ELF-1 (cell line): Measurements from ENCODE around the gene MAB21L3.

Experiments used
- DNase-seq: peaks from one replicate; pipeline ENCODE4 v3.0.0-alpha.2; 2016; ENCODE audit warnings: low read depth, low spot score

MAB21L3 gene

DNA sequence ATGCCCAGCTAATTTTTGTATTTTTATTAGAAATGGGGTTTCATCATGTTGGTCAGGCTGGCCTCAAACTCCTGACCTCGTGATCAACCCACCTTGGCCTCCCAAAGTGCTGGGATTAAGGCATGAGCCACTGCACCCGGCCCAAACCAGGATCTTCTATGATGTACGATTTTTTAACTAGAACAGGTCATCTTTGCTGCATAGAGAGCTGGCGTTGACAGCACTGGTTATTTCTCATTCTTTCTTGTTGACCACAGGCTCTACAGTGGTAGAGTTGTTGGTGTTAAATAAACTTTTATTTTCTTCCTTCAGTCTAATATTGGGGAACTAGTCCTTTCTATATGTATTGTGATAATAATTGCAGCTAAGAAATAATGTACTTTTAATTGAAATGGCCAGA lies 3.8 kb upstream of the MAB21L3 start:
- no peak for DNase-seq

- peak; percentile 47 for DNase-seq
These were observed 374 bp downstream of the MAB21L3 start for GRCh38 chr1:116111524-116112021.

- no peak for DNase-seq
These were observed 1.4 kb downstream of the MAB21L3 start for GRCh38 chr1:116112388-116113140.

DNA sequence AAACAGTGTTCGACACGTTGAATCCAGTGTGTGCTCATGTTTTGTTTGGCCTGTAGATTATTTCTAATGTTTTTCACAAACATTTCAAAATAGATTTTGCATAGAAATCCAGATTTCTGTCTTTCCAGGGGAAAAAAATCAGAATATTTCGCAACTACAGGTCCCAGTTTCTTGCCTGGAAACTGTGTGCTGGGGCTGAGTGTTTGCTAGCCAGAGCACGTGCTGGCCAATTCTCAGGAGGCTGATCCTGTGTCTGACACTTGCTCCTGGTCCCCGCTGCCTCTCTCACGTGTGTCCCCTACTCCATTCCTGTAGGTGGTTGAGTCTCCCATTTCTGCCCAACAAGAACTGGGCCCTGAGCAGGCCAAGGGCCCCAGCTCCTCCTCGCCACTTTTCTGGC lies 2.4 kb downstream of the MAB21L3 start:
- DNase-seq, result no peak

- no peak for DNase-seq
These were observed 4.6 kb downstream of the MAB21L3 start for GRCh38 chr1:116115476-116116439.

DNA sequence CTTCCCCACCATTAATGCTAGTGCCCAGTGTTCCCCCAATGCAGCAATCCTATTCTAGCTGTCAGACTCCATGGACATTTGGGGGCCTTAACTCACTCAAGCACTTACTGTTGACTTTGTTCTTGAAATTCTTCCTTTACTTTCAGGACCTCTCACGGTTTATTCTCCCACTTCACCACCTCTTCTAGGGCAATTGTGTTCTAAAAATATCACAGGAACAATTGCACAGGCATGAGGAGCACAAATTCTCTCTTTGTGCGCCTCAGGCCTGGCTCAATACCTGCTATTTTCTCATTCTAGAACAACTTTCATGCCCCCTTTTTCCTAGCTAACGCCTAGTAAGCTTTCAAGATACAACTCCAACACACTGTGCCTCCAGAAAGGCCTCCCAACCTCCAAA lies 7.3 kb downstream of the MAB21L3 start:
- no peak for DNase-seq

- no peak for DNase-seq
These were observed 8.7 kb downstream of the MAB21L3 start for GRCh38 chr1:116119876-116120275.

DNA sequence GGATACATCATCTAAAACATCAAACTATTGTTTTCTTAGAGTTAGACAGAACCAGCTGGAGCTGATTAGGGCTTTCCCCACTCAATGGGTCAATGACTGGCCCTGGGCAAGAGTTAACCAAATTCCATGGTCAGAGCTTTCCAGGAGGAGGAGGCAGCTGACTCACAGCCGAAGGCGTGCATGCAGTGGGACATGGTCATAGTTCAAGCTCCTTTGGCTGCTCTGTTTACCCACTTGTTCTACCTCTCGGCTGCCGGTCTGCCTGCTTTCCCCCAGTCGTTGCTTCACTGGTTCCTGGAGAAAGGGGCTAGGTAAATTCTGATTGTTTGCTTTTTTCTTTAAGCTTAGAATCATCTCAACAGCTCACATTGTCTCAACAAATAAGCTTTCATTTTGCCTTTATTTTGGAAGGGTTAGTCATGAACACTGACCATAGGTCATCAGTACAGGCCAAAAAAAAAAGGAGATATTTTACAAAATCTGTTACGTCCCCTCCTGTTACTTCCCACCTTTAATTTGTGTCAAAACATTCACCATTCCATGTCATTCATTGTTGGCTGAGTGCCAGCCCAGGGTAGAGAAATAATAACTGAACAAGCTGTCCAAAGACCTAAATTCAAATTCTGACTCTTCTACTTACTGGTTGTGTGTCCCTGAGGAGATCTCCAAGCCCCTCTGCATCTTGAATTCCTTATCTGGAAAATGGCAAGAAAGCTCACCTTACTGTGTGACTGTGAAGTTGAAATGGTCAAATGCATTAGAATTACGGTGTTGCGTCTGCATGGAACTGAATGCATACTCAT lies 12.0 kb downstream of the MAB21L3 start:
- peak; percentile 35 for DNase-seq

- no peak for DNase-seq
These were observed 12.8 kb downstream of the MAB21L3 start for GRCh38 chr1:116123837-116124533.

DNA sequence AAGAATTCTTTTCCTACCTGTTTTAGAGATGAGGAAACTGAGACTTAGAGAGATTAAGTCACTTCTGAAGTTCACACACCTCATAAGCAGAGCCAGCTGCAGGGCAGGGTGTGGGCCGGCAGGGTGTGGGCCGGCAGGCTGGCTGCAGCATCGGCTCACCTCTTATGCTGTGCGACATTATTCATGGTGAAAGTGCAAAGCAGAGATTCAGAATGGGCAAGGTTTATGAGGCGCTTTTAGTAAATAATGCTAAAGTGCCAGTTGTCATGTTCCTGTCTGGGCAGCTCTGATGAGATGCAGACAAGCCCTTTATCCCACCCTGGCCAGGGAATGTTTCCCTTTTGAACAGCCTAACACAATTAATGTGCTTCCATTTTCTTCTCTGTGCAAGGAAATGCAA lies 14.6 kb downstream of the MAB21L3 start:
- no peak for DNase-seq

GRCh38 chr1:116126281-116126680 lies 15.1 kb downstream of the MAB21L3 start:
- DNase-seq, result no peak

DNA sequence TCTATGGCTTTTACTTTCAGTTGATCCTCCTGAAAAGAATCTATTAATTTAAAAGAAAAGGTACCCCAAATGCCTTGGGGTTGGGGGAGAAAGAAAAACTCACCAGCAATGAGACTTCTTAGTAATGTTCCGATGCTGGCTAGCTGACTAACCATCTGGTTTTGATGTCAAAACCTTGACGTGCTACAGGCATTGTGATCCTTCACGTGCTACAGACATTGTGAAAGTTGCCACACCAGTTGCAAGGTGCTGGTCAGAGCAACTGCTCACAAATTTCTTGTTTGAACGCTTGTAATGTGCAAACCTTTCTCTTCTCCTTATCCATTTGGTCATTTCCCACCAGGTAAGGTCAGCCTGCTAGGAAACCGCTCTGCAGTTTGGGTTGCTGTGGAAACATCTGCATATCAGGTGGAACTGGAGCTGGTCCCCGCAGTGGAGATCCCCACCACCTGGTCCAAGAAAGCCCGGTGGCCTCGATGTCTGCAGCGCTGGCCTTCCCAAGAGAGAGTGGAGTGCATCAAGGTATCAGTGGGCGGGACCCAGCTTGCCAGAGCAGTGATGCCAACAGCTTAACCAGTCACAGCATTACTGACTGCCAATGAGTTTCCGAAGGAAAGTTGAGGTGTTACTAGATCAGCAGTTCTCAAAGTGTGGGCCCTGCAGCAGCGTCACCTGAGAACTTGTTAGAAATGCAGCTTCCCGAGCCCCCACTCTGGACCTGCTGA lies 16.1 kb downstream of the MAB21L3 start:
- no peak for DNase-seq

DNA sequence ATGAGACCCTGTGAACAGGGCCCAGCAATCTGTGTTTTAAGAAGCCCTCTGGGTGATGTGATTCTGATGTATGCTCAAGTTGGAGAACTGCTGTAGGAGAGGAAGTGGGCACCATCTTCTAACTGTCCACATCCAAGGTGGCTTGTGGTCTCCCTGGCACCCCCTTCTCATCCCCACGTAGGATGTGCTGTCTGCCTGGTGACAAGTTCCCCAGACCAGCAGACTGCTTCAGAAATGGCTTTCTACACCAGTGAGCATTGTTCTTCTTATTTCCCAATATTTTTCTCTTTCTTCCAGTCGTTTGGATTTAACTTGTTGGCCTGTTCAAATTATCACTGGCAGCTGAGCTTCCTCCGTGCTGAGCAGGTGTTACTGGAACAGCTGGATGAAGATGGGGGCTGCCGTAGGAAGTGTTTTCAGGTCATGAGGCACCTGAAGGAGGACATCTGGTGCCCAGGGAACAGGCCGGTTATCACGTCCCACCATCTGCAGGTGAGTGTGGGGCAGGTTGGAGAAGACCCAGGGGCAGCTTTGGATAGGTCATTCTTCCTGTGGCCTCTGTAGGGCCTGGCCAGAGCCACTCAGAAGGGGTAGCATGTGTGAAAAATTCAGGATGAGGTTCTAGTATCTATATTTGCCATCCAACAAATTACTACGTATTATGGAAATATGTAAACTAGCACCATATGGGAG lies 16.8 kb downstream of the MAB21L3 start:
- DNase-seq, result no peak

DNA sequence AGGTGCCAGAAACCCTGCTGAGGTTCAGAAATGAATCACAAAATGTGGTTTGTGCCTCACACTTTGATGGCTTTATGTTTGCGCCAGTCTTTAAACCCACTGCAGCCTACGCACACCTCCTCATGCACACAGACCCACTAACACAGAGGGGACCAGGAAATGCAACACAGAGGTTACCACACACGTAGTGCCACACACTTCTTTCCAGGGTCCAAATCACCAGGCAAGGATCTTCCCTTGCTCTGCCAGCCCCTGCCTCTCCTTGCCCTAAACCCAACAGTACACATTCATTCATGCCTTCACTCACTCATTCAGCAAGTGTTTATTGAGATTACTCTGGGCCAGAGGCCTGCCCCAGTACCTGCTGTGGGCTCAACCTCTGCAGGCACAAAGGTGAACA lies 17.5 kb downstream of the MAB21L3 start:
- DNase-seq, result no peak

- no peak for DNase-seq
These were observed 18.3 kb downstream of the MAB21L3 start for GRCh38 chr1:116129537-116129936.

GRCh38 chr1:116130356-116130755 lies 19.2 kb downstream of the MAB21L3 start:
- DNase-seq, result no peak

GRCh38 chr1:116131170-116131569 lies 20.0 kb downstream of the MAB21L3 start:
- no peak for DNase-seq

DNA sequence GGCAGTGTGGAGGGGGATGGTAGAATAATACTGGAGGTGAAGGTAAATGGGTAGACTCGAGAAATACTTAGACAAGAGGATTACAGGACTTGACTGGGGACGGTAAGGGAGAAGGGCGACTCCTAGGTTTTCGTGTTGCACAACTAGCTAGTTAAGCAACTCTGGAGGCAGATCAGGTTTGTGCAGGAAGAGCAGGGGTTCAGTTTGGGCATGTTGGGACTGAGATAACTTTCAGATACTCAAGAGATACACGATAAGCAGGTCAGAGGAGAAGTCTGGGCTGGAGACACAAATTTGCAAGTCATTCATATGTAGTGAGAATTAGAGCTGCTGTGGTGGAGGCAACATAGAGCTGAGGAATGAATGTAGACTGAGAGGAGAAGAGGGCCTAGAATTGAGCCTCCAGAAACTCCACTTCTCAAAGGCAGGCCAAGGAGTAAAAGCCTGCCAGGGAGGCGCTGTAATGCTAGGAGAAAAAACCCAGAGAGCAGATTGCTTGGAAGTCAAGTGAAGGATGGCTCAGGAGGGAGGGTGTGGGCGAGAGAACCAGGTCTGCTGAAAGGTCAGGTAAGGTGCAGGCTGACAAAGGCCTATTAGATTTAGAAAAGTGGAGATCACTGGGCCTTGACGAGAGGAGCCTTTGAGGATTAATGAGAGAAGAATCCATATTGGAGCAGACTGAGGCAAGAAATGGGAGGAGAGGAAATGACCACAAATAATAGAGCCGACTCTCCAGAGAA lies 20.8 kb downstream of the MAB21L3 start:
- no peak for DNase-seq
